22Rv1 (cell line): Measurements from ENCODE around the gene NFKBIA.

ENCODE experiments used
- CTCF ChIP-seq: fragments of 450-650 bp; IDR thresholded peaks from 2 replicates; pipeline ENCODE4 v1.5.1; 2017; ENCODE audit warnings: mild to moderate bottlenecking
- ZFX ChIP-seq: fragments of 450-650 bp; IDR thresholded peaks from 2 replicates; pipeline ENCODE4 v1.6.1; 2017; ENCODE audit warnings: antibody characterized with exemption, borderline replicate concordance

- no peak for TF ChIP-seq CTCF
- no peak for TF ChIP-seq ZFX
Measured at GRCh38 chr14:35385042-35385839, 19.3 kb downstream of the NFKBIA start.
